GM21526 (cell line): ENCODE results near the gene CNDP1.
"Not testable (repeated sequence)": the region's sequence is repeated elsewhere in the genome, so short reads cannot be mapped to it uniquely, and the experiment has no call there.

ENCODE experiments used
- ATAC-seq: cut with Tn5 transposase; IDR thresholded peaks from one replicate; pipeline ENCODE4 v1.9.1; 2021; ENCODE audit warnings: moderate library complexity; ENCODE audit not compliant: unreplicated experiment, low FRiP score

The CNDP1 gene

GRCh38 chr18:74519320-74520095 is 14.8 kb upstream of the CNDP1 start:
- no peak for ATAC-seq

- no peak for ATAC-seq
Observed at GRCh38 chr18:74520096-74520833, 14.0 kb upstream of the CNDP1 start.

GRCh38 chr18:74521068-74521725 is 13.1 kb upstream of the CNDP1 start:
- no peak for ATAC-seq

GRCh38 chr18:74522635-74523548 is 11.4 kb upstream of the CNDP1 start:
- ATAC-seq: no peak

GRCh38 chr18:74524097-74524496 is 10.2 kb upstream of the CNDP1 start:
- no peak for ATAC-seq

GRCh38 chr18:74524915-74525314 is 9.4 kb upstream of the CNDP1 start:
- not testable (repeated sequence) for ATAC-seq

- no peak for ATAC-seq
Observed at GRCh38 chr18:74525741-74526140, 8.6 kb upstream of the CNDP1 start.

- ATAC-seq: no peak
Observed at GRCh38 chr18:74526488-74526887, 7.8 kb upstream of the CNDP1 start.

GRCh38 chr18:74528478-74528877 is 5.8 kb upstream of the CNDP1 start:
- ATAC-seq: no peak

GRCh38 chr18:74528913-74529312 is 5.4 kb upstream of the CNDP1 start:
- ATAC-seq: no peak

GRCh38 chr18:74529378-74529777 is 4.9 kb upstream of the CNDP1 start:
- no peak for ATAC-seq

- ATAC-seq: no peak
Observed at GRCh38 chr18:74529811-74530583, 4.3 kb upstream of the CNDP1 start.

GRCh38 chr18:74530584-74530862 is 3.8 kb upstream of the CNDP1 start:
- ATAC-seq: no peak

- no peak for ATAC-seq
Observed at GRCh38 chr18:74531043-74531442, 3.3 kb upstream of the CNDP1 start.

GRCh38 chr18:74532511-74533025 is 1.7 kb upstream of the CNDP1 start:
- no peak for ATAC-seq

- no peak for ATAC-seq
Observed at GRCh38 chr18:74533666-74534065, 634 bp upstream of the CNDP1 start.

- ATAC-seq: peak; percentile 85
Observed at GRCh38 chr18:74534981-74535649, 815 bp downstream of the CNDP1 start.

GRCh38 chr18:74539289-74539688 is 5.0 kb downstream of the CNDP1 start:
- ATAC-seq: no peak
